Stimulated activated CD8-positive, alpha-beta memory T cell treated with anti-CD3 and anti-CD28 coated beads, Interleukin-15, amount 100 ng/mL, for 48 hours (primary cell): ENCODE data around the gene URAD.

ENCODE experiments used
- DNase-seq, 2 donors: peaks; one replicate each; pipeline ENCODE4 v3.0.0-alpha.2; 2020; ENCODE audit warnings: low read depth in 2 of 2

The URAD gene

DNA sequence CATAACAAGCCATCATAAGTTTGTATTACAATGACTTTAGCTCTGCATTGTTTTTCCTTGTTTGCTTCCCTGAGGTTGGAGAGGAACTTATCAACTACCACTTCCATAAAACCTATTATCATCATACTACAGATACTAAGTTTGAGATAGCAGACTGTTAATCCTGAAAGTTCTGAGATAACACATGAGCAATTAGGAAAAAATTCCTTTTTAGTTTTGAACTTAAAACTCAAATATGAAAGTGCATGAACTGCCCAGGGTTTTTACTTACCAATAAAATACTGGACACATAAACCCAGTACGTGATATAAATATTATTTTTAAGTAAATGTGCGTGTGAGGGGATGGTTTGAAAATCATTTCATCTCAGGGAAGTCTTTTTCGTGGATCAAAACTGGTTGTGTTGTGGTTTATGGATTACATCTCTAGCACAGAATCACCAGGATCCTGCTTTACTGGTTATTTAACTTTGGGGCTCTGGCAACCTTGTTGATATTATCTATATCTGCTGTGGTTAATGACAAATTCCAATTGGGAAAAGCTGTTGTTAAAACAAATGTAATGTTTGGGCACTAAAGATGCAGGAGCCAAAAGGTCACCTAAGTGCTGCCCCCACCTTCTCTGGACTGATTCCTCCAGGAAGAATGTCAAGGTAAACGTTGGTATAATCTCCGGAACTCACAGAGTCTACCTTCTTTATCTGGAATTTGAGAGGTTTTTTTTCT lies 31.8 kb downstream of the URAD start:
- DNase-seq: no peak

GRCh38 chr13:27955014-27955591 lies 33.4 kb downstream of the URAD start:
- no peak for DNase-seq

- no peak for DNase-seq
Observed at GRCh38 chr13:27954406-27954851, 34.1 kb downstream of the URAD start.

GRCh38 chr13:27953676-27954405 lies 34.7 kb downstream of the URAD start:
- DNase-seq: peak; percentile 53 to 61

DNA sequence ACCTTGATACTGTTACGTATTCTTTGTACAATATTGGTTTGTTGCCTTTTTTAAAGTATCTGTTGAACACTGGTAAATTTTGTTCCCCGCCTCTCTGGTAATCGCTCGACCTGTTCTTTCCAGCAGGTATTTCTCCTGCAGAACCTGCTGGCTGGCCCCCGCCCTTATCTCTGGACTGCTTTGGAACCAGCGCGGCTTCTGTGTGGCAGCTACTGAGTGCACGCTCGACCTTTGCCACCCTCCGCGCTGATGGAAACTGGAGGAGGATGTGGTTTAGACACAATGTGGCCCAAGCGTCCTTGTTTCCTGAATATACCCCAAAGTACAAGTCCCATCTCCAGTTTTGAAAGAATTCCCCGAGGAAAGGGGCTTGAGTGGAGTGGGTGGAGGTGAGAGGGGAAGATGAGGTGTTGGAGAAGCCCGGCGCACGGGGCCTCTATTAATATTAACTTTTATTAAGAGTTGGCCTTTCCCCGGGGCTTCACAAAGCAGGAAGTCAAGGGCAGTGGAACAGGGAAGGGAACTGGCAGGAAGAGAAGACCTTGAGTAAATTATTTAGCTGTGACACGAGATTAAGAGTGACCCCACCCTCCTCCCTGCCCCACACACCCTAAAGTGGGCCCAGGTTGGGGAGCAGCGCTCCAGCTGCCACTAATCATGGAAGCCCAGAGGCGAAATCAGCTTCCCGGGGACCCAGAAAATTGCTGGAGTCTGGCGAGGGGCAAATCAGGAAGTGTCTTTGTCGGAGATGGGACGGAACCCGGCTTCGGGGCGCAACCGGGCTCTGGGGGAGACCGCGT lies 35.4 kb downstream of the URAD start:
- no peak for DNase-seq

- no peak for DNase-seq
Observed at GRCh38 chr13:27942972-27943371, 45.5 kb downstream of the URAD start.

DNA sequence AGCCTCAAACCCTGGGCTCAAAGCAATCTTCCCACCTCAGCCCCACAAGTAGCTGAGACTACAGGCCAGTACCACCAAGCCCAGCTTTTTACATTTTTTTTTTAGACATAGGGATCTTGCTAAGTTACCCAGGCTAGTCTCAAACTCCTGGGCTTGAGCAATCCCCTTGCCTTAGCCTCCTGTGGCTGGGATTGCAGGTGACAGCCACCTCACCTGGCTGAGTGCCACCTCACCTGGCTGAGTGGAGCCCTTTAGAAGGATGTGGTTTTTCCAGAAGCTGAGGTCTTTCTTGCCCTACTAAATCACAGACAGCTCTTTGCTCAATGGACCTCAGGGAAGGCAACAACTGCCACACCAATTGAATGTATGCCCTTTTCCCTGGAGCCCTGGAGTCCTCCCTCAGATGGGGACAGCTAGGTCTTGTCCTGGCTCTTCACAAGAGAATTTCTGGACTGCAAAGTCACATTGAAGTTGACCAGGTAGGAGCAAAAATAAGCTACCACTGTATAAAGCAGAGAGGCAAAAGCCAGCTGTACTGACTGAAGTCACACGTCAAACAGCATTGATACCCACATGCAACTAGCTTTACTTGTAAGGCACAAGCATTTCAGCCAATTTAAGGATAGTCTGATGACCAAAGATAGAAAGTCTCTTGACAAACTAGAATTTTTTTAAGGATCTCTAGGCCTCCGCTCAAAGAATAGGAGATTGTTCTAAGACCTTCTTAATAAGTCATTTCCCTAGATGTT lies 54.7 kb downstream of the URAD start:
- DNase-seq: no peak

GRCh38 chr13:27933118-27933517 lies 55.4 kb downstream of the URAD start:
- no peak for DNase-seq

DNA sequence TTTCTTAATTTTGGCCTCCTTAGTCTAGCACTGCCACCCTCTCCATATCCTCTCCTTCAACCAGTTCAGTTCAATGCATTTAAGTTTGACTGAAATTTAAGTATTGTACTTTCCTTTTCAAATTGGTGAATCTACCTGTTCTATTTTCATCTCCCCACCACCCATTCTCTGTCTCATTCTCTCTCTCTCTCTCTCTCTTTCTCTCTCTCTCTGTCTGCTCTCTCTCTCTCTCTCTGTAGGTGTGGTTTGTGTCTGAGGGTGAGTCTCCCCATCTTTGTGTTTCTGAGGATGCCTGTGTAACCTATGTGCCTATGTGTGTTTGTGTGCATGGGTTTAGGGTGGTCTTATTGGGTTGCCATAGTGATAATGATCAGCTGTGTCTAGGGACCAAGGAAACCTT lies 58.6 kb downstream of the URAD start:
- no peak for DNase-seq

DNA sequence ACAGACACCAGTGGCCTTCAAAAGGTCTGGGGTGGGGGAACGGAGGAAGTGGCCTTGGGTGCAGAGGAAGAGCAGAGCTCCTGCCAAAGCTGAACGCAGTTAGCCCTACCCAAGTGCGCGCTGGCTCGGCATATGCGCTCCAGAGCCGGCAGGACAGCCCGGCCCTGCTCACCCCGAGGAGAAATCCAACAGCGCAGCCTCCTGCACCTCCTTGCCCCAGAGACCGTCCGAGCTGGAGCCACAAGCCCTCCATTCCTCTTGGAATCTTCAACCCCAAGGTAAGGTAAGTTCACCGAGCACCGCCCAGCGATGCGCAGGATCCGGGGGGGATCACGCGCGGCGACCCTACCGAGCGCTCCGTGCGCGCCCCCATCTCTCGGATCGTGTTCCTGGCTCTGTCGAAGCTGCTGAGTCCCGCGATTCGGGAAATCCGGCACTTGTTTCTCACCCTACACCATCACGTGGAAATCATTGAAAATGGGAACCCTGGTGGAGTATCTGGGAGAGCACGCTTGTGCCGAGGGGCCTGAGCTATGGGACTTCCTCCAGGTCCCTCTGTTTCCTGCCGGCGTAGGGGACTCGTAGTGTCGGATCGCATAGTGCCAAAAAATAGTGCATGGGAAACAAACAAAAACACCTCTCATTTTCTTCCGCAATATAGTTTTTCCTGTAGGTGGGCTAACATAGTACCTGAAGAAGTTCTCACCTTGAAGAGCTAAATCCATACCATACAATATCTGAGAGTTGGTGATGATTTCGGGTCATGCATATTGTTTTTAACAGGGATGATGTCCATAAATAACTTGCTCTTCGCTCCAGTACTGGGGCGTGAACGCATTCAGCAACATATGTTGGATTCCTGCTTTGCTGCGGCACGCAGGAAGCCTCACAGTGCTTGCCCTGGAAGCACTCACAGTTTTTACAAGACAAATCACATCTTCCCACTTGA lies 59.4 kb downstream of the URAD start:
- DNase-seq: no peak

- DNase-seq: no peak
Observed at GRCh38 chr13:27928353-27928804, 60.1 kb downstream of the URAD start.
